Psoas muscle (tissue), 8 donors: ENCODE measurements around the gene GTF2H4. TPM values are rescaled to one million over a fixed set of nuclear protein-coding genes. Genes with fewer than 3 reads are reported as not detected.

ENCODE experiments used
- ATAC-seq, 4 donors: fragments of 200-7000 bp; cut with Tn5 transposase; one replicate each; pipeline ENCODE4 v1.9.1; 2020; ENCODE audit warnings: moderate library complexity in 3 of 4, mild to moderate bottlenecking in 2 of 4
- DNase-seq, 2 donors: peaks; one replicate each; pipeline ENCODE4 v3.0.0-alpha.2; 2020
- H3K27ac ChIP-seq: fragments of 200-600 bp; one replicate; pipeline ENCODE4 v1.8.0; 2022
- H3K27me3 ChIP-seq, 3 donors: fragments of 200-600 bp in 1 of 3; one replicate each; pipeline versions ENCODE4 v1.6.1 to v1.8.0; 2013 to 2022; ENCODE audit warnings: low read length in 2 of 3, mild to moderate bottlenecking in 2 of 3, moderate library complexity in 1 of 3; ENCODE audit not compliant: insufficient read depth in 3 of 3
- H3K36me3 ChIP-seq, 2 donors: fragments of 200-600 bp in 1 of 2; one replicate each; pipeline versions ENCODE4 v1.6.1 to v1.8.0; 2013 to 2022; ENCODE audit warnings: low read depth in 1 of 2, mild to moderate bottlenecking in 1 of 2, moderate library complexity in 1 of 2; ENCODE audit not compliant: insufficient read depth in 1 of 2
- H3K4me1 ChIP-seq: fragments of 200-600 bp; one replicate; pipeline ENCODE4 v1.8.0; 2022
- H3K4me3 ChIP-seq: fragments of 200-600 bp; one replicate; pipeline ENCODE4 v1.8.0; 2022; ENCODE audit warnings: mild to moderate bottlenecking
- H3K9me3 ChIP-seq: fragments of 200-600 bp; one replicate; pipeline ENCODE4 v1.8.0; 2022
- CTCF ChIP-seq: fragments of 200-600 bp; IDR thresholded peaks from one replicate; pipeline ENCODE4 v1.8.0; 2022; ENCODE audit warnings: antibody characterized with exemption
- WGBS, 3 donors: extraction: QIAGEN DNeasy Blood & Tissue Kit; methylation state at CpG; one replicate each; pipeline versions ENCODE4 v1.1.6 to v1.1.7; 2013; 5-methylcytosine and 5-hydroxymethylcytosine counted together
- intact Hi-C, 2 donors: fragments of 100-400 bp; cut with DNase I; formaldehyde crosslinking; loops; one replicate each; pipeline versions ENCODE4 v1.11.0 to v1.14.2; 2022
- polyA plus RNA-seq, 3 donors: library from polyadenylated mRNA; stranded (reverse); fragments of 200-250 nt; gene quantifications; one replicate each; pipeline ENCODE4 v1.2.3, GENCODE V29; 2013
- total RNA-seq, 4 donors: library from RNA; stranded (reverse); fragmentation: NEBNext Ultra II Directional in 2 of 4; extraction: Animal tissue kit (Norgen Biotek cat#: 25700) in 2 of 4; gene quantifications; one replicate each; pipeline versions ENCODE4 v1.2.1 to v1.2.4, GENCODE V29; 2021 to 2023
- donor health status: healthy with polysubstance abuse.
- donor health status: DM: no; HTN: no; CAD: no; lungs with moderate emphysema.
- donor health status: Bipolar disorder and iron deficiency.
- donor health status: healthy.
- donor health status: DM: yes; HTN: yes; CAD: no.
- donor health status: DM: no; HTN: no; CAD: no.
- donor health status: DM: no; HTN: no; CAD: no.
- donor health status: DM: yes; HTN: yes; CAD: no.

GTF2H4 gene
- total and polyA plus RNA-seq, 7 donors: 13.3 to 30.8 (median 18.9) TPM

- H3K4me3 ChIP-seq: no peak overlapping the region
- H3K27me3 ChIP-seq: no peaks in the 10 kb centered on the region
- intact Hi-C loops: no loop called here
- H3K27ac ChIP-seq: no peak overlapping the region
- WGBS, 3 donors: 74 to 81% (median 74%) methylated on average over 4 of the region's 4 CpGs
- ATAC-seq: no peak
- DNase-seq: no peak
- H3K36me3 ChIP-seq: peaks cover 0 to 63% of the 10 kb centered on the region in 2 donors
- TF ChIP-seq CTCF: no peak
- no peaks in the 10 kb centered on the region for H3K9me3 ChIP-seq
- peaks cover 23% of the 10 kb centered on the region for H3K4me1 ChIP-seq
These were observed 18.5 kb upstream of the GTF2H4 start for GRCh38 chr6:30889496-30889885.

- no peak for TF ChIP-seq CTCF
- intact Hi-C loops: no loop called here
- DNase-seq (no peak), ATAC-seq (no peak)
- H3K27ac ChIP-seq: no peak overlapping the region
- H3K36me3 ChIP-seq: peaks cover 0 to 69% of the 10 kb centered on the region in 2 donors
- no peak overlapping the region for H3K4me3 ChIP-seq
- WGBS, 3 donors: 66 to 70% (median 68%) methylated on average over 14 of the region's 14 CpGs
- no peaks in the 10 kb centered on the region for H3K27me3 ChIP-seq
- H3K9me3 ChIP-seq: no peaks in the 10 kb centered on the region
- H3K4me1 ChIP-seq: peaks cover 23% of the 10 kb centered on the region
These were observed 17.9 kb upstream of the GTF2H4 start for GRCh38 chr6:30889921-30890645.

GRCh38 chr6:30890646-30891449 is 17.2 kb upstream of the GTF2H4 start:
- DNase-seq: no peak
- no peak for ATAC-seq
- Histone ChIP-seq H3K9me3 (no peaks in the 10 kb centered on the region), H3K27me3 (no peaks in the 10 kb centered on the region), H3K36me3 (peaks cover 0 to 76% of the 10 kb centered on the region in 2 donors), H3K4me3 (no peak overlapping the region), H3K4me1 (peaks cover 23% of the 10 kb centered on the region), H3K27ac (no peak overlapping the region)
- WGBS, 3 donors: 80 to 89% (median 84%) methylated on average over 12 of the region's 12 CpGs
- no peak for TF ChIP-seq CTCF
- intact Hi-C loops: no loop called here

- WGBS, 3 donors: 78 to 96% (median 93%) methylated on average over 4 of the region's 4 CpGs
- no peaks in the 10 kb centered on the region for H3K9me3 ChIP-seq
- DNase-seq (no peak), ATAC-seq (no peak)
- H3K27me3 ChIP-seq: no peaks in the 10 kb centered on the region
- H3K27ac ChIP-seq: no peak overlapping the region
- H3K4me3 ChIP-seq: no peak overlapping the region
- no peak for TF ChIP-seq CTCF
- H3K4me1 ChIP-seq: peaks cover 20% of the 10 kb centered on the region
- peaks cover 0 to 82% of the 10 kb centered on the region in 2 donors for H3K36me3 ChIP-seq
- intact Hi-C loops: no loop called here
These were observed 16.6 kb upstream of the GTF2H4 start for GRCh38 chr6:30891450-30891723.
